NT2/D1 (cell line): ENCODE data around the gene ZNF793.

Source experiments
- DNase-seq: peaks from one replicate; pipeline ENCODE4 v3.0.0-alpha.2; 2011; ENCODE audit warnings: low read depth, low spot score
- H3K27me3 ChIP-seq: 2 replicates; pipeline ENCODE4 v1.6.0; 2011; ENCODE audit warnings: mild to moderate bottlenecking; ENCODE audit not compliant: insufficient read length, insufficient read depth
- H3K36me3 ChIP-seq: 2 replicates; pipeline ENCODE4 v1.6.1; 2011; ENCODE audit warnings: mild to moderate bottlenecking, low read length, mixed read lengths; ENCODE audit not compliant: insufficient read depth, insufficient read length
- H3K4me1 ChIP-seq: 2 replicates; pipeline ENCODE4 v1.5.1; 2011; ENCODE audit not compliant: insufficient read depth, insufficient read length
- H3K4me3 ChIP-seq: 2 replicates; pipeline ENCODE4 v1.5.1; 2011; ENCODE audit warnings: low read depth; ENCODE audit not compliant: insufficient read length
- H3K9ac ChIP-seq: 2 replicates; pipeline ENCODE4 v1.6.0; 2011; ENCODE audit warnings: low read depth; ENCODE audit not compliant: insufficient read length
- H3K9me3 ChIP-seq: 2 replicates; pipeline ENCODE4 v1.5.1; 2011; ENCODE audit warnings: mild to moderate bottlenecking, low read length; ENCODE audit not compliant: insufficient read depth
- SUZ12 ChIP-seq: IDR thresholded peaks from 2 replicates; pipeline ENCODE4 v1.6.1; 2011; ENCODE audit not compliant: insufficient read length, insufficient read depth; ENCODE audit errors: extremely low read depth
- YY1 ChIP-seq: IDR thresholded peaks from 2 replicates; pipeline ENCODE4 v1.6.1; 2011; ENCODE audit not compliant: insufficient read length, insufficient read depth
- ZNF274 ChIP-seq: IDR thresholded peaks from 2 replicates; pipeline ENCODE4 v1.6.1; 2011; ENCODE audit warnings: mild to moderate bottlenecking, low read depth, low read length

The ZNF793 gene

DNA sequence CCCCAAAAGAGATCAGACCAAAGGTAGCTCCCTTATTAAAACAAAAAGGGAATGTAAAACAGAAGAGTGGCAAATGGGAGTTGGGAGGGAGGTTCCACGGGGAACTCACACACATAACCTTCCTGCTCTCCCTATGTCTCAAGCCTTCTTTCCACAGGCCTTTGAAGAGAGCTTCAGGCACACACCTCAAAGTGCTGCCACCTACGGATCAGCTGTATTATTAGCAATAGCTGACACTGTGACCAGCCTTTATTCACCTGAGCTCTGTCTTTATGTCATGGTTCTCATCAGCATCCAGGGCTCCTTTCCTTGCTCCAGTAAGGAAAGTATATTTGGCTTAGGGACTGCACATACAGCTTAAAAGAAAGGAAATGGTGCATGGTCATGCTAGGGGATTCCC, 76.6 kb downstream of the ZNF793 start:
- Histone ChIP-seq H3K27me3 (no peaks in the 10 kb centered on the region), H3K36me3 (peaks cover 22% of the 10 kb centered on the region), H3K4me3 (no peak overlapping the region), H3K9me3 (0 out of 2 replicates have a peak, but pooled peaks cover 6% of the 10 kb centered on the region), H3K9ac (no peak overlapping the region), H3K4me1 (no peaks in the 10 kb centered on the region)
- DNase-seq = peak; percentile 3
- TF ChIP-seq ZNF274 (no peak), SUZ12 (no peak), YY1 (no peak)
